Fibroblast of lung (primary cell): ENCODE measurements around the gene CARD19. TPM values are rescaled to one million over a fixed set of nuclear protein-coding genes. Genes with fewer than 3 reads are reported as not detected.
"Not testable (repeated sequence)": the region's sequence is repeated elsewhere in the genome, so short reads cannot be mapped to it uniquely, and the experiment has no call there.

Experiments used
- DNase-seq, 2 donors: peaks; one replicate each; pipeline versions ENCODE4 v3.0.0 to v3.0.0-alpha.2; 2010; ENCODE audit warnings: low read depth in 2 of 2
- H2AFZ ChIP-seq: 2 replicates; pipeline ENCODE4 v1.5.1; 2012; ENCODE audit warnings: low read length, control low read depth, inconsistent platforms
- H3K27ac ChIP-seq: 2 replicates; pipeline ENCODE4 v1.5.1; 2011; ENCODE audit warnings: low read length, control low read depth; ENCODE audit not compliant: insufficient read depth
- H3K27me3 ChIP-seq: 2 replicates; pipeline ENCODE4 v1.5.1; 2011; ENCODE audit warnings: mild to moderate bottlenecking, low read length; ENCODE audit not compliant: control insufficient read depth, insufficient read depth
- H3K36me3 ChIP-seq: 2 replicates; pipeline ENCODE4 v1.5.1; 2011; ENCODE audit warnings: low read length; ENCODE audit not compliant: control insufficient read depth, insufficient read depth
- H3K4me1 ChIP-seq: 2 replicates; pipeline ENCODE4 v1.5.1; 2011; ENCODE audit warnings: low read length; ENCODE audit not compliant: control insufficient read depth, insufficient read depth; ENCODE audit errors: extremely low read depth
- H3K4me2 ChIP-seq: 2 replicates; pipeline ENCODE4 v1.5.1; 2011; ENCODE audit warnings: low read length, control low read depth; ENCODE audit not compliant: insufficient read depth; ENCODE audit errors: extremely low read depth
- H3K4me3 ChIP-seq, 4 experiments: fragments of 200-600 bp in 1 of 4; sonication (generic) in 1 of 4; replicated peaks in 1 of 4; 2 replicates each; pipeline ENCODE4 v1.5.1; 2011 to 2016; ENCODE audit warnings: low read length in 4 of 4, low read depth in 3 of 4, mild to moderate bottlenecking in 3 of 4, control low read depth in 2 of 4, inconsistent platforms in 1 of 4, mixed read lengths in 1 of 4; ENCODE audit not compliant: insufficient read depth in 1 of 4; ENCODE audit errors: control extremely low read depth in 1 of 4
- H3K79me2 ChIP-seq: 2 replicates; pipeline ENCODE4 v1.5.1; 2012; ENCODE audit warnings: mild to moderate bottlenecking, low read length, inconsistent platforms; ENCODE audit not compliant: control insufficient read depth, insufficient read depth
- H3K9ac ChIP-seq: 2 replicates; pipeline ENCODE4 v1.5.1; 2011; ENCODE audit warnings: mild to moderate bottlenecking, low read length, control low read depth; ENCODE audit not compliant: insufficient read depth
- H3K9me3 ChIP-seq: 2 replicates; pipeline ENCODE4 v1.5.1; 2012; ENCODE audit warnings: low read depth, low read length; ENCODE audit not compliant: control insufficient read depth, insufficient read depth
- H4K20me1 ChIP-seq: 2 replicates; pipeline ENCODE4 v1.5.1; 2011; ENCODE audit warnings: low read length; ENCODE audit not compliant: control insufficient read depth, insufficient read depth; ENCODE audit errors: extremely low read depth
- CTCF ChIP-seq, 2 donors: IDR thresholded peaks in 1 of 2; conservative IDR thresholded peaks in 1 of 2; 1 replicate in 1 of 2; 2 replicates in 1 of 2; pipeline ENCODE4 v1.5.1; 2011 to 2012; ENCODE audit warnings: low read length in 2 of 2, control low read depth in 1 of 2, inconsistent platforms in 1 of 2, low read depth in 1 of 2, mild to moderate bottlenecking in 1 of 2
- EZH2 ChIP-seq: IDR thresholded peaks from 2 replicates; pipeline ENCODE4 v1.5.1; 2012; ENCODE audit warnings: low read length, control low read depth, mild to moderate bottlenecking; ENCODE audit errors: missing control alignments
- polyA plus RNA-seq, 2 donors: library from polyadenylated mRNA; depleted of rRNA in 1 of 2; stranded (reverse) in 1 of 2; unstranded in 1 of 2; fragments of >200 nt; gene quantifications; 2 replicates each; pipeline ENCODE4 v1.2.1, GENCODE V29; 2011 to 2012; ENCODE audit warnings: missing spikeins in 1 of 2
- total RNA-seq: library from RNA; depleted of rRNA; stranded (reverse); fragments of >200 nt; gene quantifications from 2 replicates; pipeline ENCODE4 v1.2.1, GENCODE V29; 2014

Gene CARD19
- total and polyA plus RNA-seq, 2 donors (not counting 1 experiment from before 2014, with no cell fraction given), result 30.2 to 91.0 TPM

- no peak for DNase-seq
- no peaks in the 10 kb centered on the region for H3K27me3 ChIP-seq
- H2AFZ ChIP-seq, result no peak overlapping the region
- TF ChIP-seq EZH2, result no peak
- no peak for TF ChIP-seq CTCF (conservative IDR thresholded peaks at IDR 0.05 in 1 of 2, IDR thresholded peaks at IDR 0.05 in 1 of 2; ENCODE audit: low read depth in 1 of 2, low read length in 2 of 2)
- H3K79me2 ChIP-seq, result no peaks in the 10 kb centered on the region
- H3K27ac ChIP-seq, result no peak overlapping the region
- no peak overlapping the region for H3K9ac ChIP-seq
- H3K36me3 ChIP-seq, result no peaks in the 10 kb centered on the region
- H3K4me1 ChIP-seq, result no peaks in the 10 kb centered on the region
- no peaks in the 10 kb centered on the region for H3K9me3 ChIP-seq
- H3K4me2 ChIP-seq, result no peak overlapping the region
- H4K20me1 ChIP-seq, result no peaks in the 10 kb centered on the region
- H3K4me3 ChIP-seq, result no peak overlapping the region
Measured at GRCh38 chr9:93141771-93142483, 45.9 kb downstream of the CARD19 start.

- H3K79me2 ChIP-seq, result no peaks in the 10 kb centered on the region
- H4K20me1 ChIP-seq, result no peaks in the 10 kb centered on the region
- H3K27ac ChIP-seq, result no peak overlapping the region
- no peak for TF ChIP-seq CTCF (conservative IDR thresholded peaks at IDR 0.05 in 1 of 2, IDR thresholded peaks at IDR 0.05 in 1 of 2; ENCODE audit: low read depth in 1 of 2, low read length in 2 of 2)
- no peak for TF ChIP-seq EZH2
- DNase-seq, result no peak
- H2AFZ ChIP-seq, result no peak overlapping the region
- no peaks in the 10 kb centered on the region for H3K4me1 ChIP-seq
- H3K36me3 ChIP-seq, result no peaks in the 10 kb centered on the region
- H3K9me3 ChIP-seq, result no peaks in the 10 kb centered on the region
- no peaks in the 10 kb centered on the region for H3K27me3 ChIP-seq
- no peak overlapping the region for H3K4me3 ChIP-seq
- H3K4me2 ChIP-seq, result no peak overlapping the region
- no peak overlapping the region for H3K9ac ChIP-seq
Measured at GRCh38 chr9:93143830-93144530, 48.0 kb downstream of the CARD19 start.

- H4K20me1 ChIP-seq, H3K9ac ChIP-seq, H3K36me3 ChIP-seq, H3K4me3 ChIP-seq, H3K79me2 ChIP-seq, H3K27me3 ChIP-seq, DNase-seq, H3K9me3 ChIP-seq, H3K4me1 ChIP-seq, H3K27ac ChIP-seq, H3K4me2 ChIP-seq, H2AFZ ChIP-seq: not testable (repeated sequence)
Measured at GRCh38 chr9:93146696-93147095, 50.7 kb downstream of the CARD19 start.
